Stimulated activated CD8-positive, alpha-beta memory T cell treated with anti-CD3 and anti-CD28 coated beads, Interleukin-4, amount 100 ng/mL, for 24 hours (primary cell): Measurements from ENCODE around the gene TMEM191C.
A peak's percentile ranks its signal among the peaks of the same experiment; 100 is the strongest.
"Not testable (repeated sequence)": the region's sequence is repeated elsewhere in the genome, so short reads cannot be mapped to it uniquely, and the experiment has no call there.

Source experiments
- DNase-seq: peaks from one replicate; pipeline ENCODE4 v3.0.0-alpha.2; 2020; ENCODE audit warnings: low read depth

TMEM191C gene

GRCh38 chr22:21446128-21446826 lies 20.9 kb upstream of the TMEM191C start:
- no peak for DNase-seq

- DNase-seq, result no peak
These were observed 20.1 kb upstream of the TMEM191C start for GRCh38 chr22:21446827-21447690.

GRCh38 chr22:21447694-21448402 lies 19.3 kb upstream of the TMEM191C start:
- no peak for DNase-seq

GRCh38 chr22:21448627-21449416 lies 18.4 kb upstream of the TMEM191C start:
- DNase-seq, result no peak

GRCh38 chr22:21449531-21450319 lies 17.5 kb upstream of the TMEM191C start:
- DNase-seq, result no peak

GRCh38 chr22:21450320-21450831 lies 16.8 kb upstream of the TMEM191C start:
- DNase-seq, result no peak

- no peak for DNase-seq
These were observed 16.3 kb upstream of the TMEM191C start for GRCh38 chr22:21450858-21451353.

- DNase-seq, result no peak
These were observed 15.4 kb upstream of the TMEM191C start for GRCh38 chr22:21451545-21452520.

GRCh38 chr22:21452666-21453065 lies 14.5 kb upstream of the TMEM191C start:
- not testable (repeated sequence) for DNase-seq

GRCh38 chr22:21454998-21455333 lies 12.2 kb upstream of the TMEM191C start:
- not testable (repeated sequence) for DNase-seq

- DNase-seq, result no peak
These were observed 11.7 kb upstream of the TMEM191C start for GRCh38 chr22:21455334-21456089.

- DNase-seq, result no peak
These were observed 10.0 kb upstream of the TMEM191C start for GRCh38 chr22:21457023-21457787.

- DNase-seq, result not testable (repeated sequence)
These were observed 4.5 kb upstream of the TMEM191C start for GRCh38 chr22:21462672-21463071.

GRCh38 chr22:21468194-21469096 lies 1.3 kb downstream of the TMEM191C start:
- peak; percentile 76 for DNase-seq

- DNase-seq, result not testable (repeated sequence)
These were observed 2.2 kb downstream of the TMEM191C start for GRCh38 chr22:21469097-21469994.

GRCh38 chr22:21472984-21473383 lies 5.8 kb downstream of the TMEM191C start:
- DNase-seq, result not testable (repeated sequence)
